HG02981 (cell line): ENCODE measurements around the gene NT5M.
A peak's percentile ranks its signal among the peaks of the same experiment; 100 is the strongest.
"Not testable (repeated sequence)": the region's sequence is repeated elsewhere in the genome, so short reads cannot be mapped to it uniquely, and the experiment has no call there.

Experiments
- ATAC-seq: cut with Tn5 transposase; IDR thresholded peaks from one replicate; pipeline ENCODE4 v1.9.1; 2021; ENCODE audit warnings: mild to moderate bottlenecking, moderate library complexity; ENCODE audit not compliant: unreplicated experiment

NT5M gene

DNA sequence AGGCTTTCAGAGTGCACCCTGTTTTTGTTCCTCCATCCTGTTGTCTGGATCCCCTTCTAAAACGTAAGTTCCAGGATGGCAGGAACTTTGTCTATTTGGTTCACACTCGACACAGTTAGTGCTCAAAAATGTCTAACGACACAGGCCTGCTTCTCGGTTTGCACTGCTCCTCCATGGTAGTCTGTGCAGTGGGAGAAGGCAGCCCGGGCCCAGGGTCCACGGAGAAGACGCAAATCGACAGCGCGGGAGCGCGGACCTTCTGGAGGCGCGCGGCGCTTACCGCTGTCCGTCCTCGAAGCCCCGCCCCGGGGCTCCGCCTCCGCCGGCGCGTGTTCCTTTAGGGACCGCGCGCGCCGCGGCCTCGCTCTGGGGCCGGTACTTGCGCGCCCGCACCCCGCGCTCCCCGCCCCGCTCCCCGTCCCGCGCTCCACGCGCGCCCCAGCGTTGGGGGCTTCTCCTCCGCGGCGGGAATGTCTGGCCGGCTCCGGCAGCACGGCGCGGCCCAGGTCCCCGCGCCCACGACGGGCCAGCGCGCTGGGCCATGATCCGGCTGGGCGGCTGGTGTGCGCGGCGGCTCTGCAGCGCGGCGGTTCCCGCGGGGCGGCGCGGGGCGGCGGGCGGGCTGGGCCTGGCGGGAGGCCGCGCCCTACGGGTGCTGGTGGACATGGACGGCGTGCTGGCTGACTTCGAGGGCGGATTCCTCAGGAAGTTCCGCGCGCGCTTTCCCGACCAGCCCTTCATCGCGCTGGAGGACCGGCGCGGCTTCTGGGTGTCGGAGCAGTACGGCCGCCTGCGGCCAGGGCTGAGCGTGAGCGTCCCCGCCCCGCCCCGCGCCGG is at the start of gene NT5M:
NT5M (plus strand) TSS at position 364 of the 837 bp plus-strand sequence; CDS start at position 542, 178 bp downstream.
- peak; percentile 44 for ATAC-seq

DNA sequence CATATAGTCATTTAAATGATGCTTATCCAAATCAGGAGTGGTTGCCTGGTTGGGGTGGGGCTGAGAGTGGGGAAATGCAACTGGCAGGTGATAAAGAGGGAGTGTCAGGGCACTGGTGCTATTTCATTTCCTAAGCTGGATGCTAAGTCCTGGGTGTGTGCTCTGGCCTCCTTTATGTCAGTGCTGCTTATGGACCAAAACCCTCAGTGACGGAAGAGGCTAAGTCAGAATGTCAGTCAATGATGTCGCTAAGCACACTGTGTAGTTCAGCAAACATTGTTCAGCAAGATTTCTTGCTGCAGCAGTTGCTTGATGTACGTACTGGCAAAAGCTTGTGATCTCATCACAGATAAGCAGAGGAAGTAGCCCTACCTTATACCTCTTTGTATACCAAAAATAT is 49.8 kb upstream of the NT5M start:
- ATAC-seq, result no peak

DNA sequence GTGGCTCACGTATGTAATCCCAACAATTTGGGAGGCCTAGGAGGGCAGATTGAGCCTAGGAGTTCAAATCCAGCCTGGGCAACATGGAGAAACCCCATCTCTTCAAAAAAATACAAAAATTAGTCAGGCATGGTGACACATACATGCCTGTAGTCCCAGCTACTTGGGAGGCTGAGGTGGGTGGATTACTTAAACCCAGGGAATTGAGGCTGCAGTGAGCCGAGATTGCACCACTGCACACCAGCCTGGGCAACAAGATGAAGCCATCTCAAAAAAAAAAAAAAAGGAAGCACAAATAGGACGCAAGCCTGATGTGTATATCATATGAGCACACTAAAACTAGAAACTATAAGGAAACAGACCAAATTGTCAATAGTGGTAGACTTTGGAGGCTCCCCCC is 49.1 kb upstream of the NT5M start:
- no peak for ATAC-seq

DNA sequence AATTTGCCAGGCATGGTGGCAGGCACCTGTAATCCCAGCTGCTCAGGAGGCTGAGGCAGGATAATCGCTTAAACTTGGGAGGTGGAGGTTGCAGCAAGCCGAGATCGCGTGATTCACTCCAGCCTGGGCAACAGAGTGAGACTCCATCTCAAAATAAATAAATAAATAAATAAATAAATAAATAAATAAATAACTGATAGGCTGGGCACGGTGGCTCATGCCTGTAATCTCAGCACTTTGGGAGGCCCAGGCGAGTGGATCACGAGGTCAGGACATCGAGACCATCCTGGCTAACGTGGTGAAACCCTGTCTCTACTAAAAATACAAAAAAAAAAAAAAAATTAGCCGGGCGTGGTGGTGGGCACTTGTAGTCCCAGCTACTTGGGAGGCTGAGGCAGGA is 47.5 kb upstream of the NT5M start:
- not testable (repeated sequence) for ATAC-seq

DNA sequence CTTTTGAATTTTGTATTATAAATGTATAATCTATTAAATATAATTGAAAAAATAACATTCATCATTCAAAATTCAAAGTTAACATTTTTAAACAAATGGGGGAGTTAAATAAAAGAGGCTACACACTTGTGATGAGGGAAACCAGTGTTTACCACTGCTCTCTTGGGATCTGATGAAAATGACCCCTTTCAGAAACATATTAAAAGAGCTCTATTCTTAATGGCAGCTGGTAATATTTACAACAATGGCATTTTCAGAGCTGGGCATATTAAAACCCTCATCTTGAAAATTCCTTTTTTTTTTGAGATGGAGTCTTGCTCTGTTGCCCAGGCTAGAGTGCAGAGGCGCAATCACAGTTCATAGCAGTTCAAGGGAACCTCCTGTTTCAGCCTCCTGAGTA is 46.9 kb upstream of the NT5M start:
- no peak for ATAC-seq

DNA sequence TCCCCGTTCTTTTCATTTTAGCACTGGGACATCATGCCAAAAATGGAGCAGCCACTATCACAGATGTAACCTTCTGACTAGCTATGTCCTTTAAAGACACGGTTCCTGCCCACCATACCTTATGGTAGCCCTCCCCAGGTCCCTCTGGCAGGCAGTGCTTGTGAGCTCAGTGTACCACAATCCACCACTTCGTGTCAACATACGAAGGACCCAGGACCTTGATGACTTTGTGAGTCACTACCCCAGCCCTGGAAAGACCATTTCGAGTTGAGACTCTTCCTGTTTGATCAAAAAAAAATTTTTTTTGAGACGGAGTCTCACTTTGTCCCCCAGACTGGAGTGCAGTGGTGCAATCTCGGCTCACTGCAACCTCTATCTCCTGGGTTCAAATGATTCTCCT is 45.2 kb upstream of the NT5M start:
- ATAC-seq, result no peak

DNA sequence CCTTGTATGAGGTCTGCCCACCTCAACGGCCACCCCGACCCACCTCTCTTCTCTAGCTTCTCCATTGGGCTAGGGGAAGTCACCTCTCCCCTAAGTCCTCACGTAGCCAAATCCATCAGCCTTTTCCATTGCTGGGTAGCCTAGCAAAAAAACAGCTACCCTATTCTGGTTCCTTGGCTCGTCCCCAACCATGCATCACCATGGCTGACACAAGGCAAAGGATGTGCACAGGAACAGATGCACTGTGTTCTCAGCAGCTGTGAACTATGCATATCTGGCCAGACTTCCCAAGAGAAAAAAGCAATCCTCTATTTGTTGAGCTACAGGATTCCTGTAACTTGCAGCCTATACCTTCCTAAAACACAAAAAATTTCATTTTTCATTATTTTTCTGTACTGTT is 44.2 kb upstream of the NT5M start:
- no peak for ATAC-seq

DNA sequence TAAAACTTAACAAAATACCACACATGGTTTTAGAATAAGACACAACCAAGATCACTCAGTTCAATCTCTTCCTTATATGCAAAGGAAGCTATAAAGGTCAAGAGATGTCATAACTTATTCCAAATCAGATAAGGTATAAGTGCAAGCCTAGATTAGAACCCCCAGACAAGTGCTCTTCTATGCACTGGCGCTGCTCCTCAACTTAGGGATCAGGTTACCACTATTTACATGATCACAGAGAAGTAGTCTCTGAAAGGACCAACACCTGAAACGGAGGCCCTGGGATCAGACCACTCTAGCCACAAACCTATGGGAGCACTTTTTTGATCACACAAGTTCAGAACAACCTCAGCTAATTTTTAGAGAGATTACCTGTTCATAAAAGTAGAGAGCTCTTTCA is 38.7 kb upstream of the NT5M start:
- no peak for ATAC-seq

DNA sequence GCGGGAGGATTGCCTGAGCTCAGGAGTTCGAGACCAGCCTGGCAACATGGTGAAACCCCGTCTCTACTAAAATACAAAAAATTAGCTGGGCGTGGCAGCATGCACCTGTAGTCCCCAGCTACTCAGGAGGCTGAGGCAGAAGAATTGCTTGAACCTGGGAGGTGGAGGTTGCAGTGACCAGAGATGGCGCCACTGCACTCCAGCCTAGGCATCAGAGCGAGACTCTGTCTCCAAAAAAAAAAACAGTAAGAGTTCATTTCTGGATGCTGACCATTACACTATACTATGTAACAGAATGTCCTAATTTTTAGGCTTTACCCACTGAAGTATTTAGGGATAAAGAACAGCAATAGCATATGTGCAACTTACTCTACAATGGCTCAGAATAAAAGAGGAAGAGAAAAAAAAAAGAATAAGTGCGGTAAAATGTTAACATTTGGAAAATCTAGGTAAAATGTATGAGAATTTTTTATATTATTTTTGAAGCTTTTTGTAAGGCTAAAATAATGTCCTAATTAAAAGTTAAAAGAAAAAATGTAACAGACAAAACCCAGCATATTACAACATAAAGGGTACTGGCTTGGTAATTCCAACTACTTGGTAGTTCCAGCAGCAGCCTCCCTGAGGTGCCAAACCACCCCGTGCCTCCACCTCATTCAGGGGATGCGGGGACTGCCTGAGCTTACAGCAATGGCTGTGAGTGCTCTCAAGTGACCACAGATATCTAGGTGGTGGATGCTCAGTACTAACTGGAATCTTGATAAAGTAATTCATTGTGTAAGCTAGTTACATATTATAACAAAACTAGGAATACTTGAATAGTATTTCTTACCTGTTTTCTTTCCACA is 33.0 kb upstream of the NT5M start:
- ATAC-seq, result no peak

DNA sequence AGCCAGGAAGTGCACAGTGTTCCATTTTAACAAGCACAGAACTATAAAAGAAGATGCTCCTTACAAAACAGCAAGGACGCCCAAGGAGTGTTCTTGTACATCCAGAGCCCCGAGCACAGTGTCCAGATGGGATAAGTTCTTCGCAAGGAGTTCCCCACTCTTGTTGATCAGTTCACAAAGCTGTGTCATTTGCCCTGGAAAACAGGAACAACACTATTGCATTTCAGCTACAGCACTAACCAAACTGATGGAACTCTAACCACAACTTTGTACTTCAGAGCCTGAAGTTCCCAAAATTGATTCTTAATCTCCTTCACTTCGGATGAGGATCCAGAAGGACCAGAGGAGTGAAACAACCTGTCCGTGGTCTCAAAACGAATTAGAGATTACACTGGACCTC is 27.2 kb upstream of the NT5M start:
- ATAC-seq, result no peak

DNA sequence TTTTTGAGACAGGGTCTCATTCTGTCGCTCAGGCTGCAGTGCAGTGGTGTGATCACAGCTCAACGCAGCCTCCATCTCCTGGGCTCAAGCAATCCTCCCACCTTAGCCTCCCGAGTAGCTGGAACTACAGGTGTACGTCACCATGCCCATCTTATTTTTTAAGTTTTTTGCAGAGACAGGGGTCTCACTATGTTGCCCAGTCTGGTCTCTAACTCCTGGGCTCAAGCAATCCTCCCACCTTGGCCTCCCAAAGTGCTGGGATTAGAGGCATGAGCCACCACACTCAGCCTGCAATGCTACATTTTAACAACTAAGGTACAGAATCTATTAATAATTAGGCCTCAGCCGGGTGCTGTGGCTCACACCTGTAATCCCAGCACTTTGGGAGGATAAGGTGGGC is 25.7 kb upstream of the NT5M start:
- ATAC-seq, result not testable (repeated sequence)

DNA sequence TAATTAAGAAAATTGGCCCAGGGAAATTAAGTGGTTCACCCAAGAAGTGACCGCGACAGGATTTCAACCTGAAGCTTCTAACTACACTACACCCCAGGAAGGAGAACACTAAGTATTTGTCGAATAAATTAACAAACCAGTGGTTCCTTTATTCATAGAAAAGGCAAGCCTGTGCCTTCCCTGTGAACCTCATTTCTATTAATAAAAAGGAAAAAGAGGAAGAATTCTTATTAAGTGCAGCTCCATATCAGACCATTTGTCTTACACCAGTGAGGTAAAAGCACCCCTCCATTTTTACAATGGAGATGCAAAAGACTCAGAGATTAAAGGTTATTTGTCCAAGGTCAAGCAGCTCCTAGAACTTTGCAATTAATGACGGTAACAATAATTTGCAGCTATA is 23.9 kb upstream of the NT5M start:
- ATAC-seq, result no peak

DNA sequence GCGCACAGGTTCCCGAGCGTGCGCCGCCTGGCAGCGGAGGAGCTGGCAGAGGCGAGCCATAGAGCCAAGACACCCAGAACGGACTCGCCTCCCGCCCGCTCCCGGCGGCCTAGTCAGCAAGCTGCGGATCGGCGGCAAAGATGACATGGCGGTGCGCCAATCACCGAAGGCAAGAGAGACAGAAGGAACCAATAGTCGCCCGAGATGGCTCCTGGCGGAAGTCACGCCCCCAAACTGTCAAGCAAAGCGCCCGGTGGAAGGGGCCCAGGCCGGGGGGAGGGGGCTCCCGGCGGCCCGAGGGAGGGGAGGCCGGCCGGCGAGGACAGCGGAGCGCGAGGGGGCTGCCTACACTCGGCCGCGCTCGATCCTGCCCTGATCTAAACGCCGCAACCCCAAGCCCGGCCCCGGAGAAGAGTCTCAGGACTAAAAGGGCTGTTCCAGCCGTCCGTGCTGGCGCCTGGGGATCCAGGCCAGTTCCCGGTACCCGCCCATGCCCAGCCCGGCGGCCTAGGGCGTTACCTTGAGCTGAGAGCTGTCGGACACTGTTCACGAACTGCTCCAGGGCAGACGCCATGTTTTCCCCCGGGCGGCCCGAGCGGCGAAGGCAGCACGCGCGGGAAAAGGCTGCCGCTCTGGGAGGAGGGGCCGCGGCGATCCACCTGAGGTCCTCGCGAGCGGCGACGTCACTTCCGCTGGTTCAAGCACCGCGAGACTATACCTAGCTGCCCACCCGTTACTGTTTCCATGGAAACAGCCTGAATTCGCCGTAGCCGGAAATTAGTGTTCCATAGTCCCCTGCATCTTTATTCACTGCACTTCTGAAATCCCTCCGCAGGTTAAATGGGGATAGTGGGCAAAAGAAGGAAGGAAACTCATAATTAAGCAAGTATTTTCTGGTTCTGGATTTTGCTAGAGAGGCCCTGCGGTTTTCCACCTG is 22.3 kb upstream of the NT5M start, which contains the start of gene COPS3:
COPS3 (minus strand) TSS at position 634 of the 937 bp plus-strand sequence; CDS start at position 574, 60 bp downstream.
- ATAC-seq, result peak; percentile 87

DNA sequence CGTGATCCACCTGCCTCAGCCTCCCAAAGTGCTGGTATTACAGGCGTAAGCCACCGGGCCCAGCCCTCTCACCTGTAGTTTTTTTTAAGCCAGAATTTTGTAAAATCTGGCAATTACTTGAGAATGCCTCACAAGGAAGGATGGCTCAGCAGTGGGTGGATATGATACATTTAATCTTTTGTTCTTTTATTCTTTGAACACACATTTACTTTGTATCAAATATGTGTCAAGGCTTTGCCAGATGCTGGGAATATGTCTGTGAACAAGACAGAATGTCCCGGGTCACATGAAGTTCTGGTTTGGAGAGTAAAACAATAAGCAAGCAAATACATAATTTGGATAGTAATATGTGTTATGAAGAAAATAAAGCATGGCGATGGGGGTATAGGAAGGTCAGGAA is 17.2 kb upstream of the NT5M start:
- ATAC-seq, result no peak

DNA sequence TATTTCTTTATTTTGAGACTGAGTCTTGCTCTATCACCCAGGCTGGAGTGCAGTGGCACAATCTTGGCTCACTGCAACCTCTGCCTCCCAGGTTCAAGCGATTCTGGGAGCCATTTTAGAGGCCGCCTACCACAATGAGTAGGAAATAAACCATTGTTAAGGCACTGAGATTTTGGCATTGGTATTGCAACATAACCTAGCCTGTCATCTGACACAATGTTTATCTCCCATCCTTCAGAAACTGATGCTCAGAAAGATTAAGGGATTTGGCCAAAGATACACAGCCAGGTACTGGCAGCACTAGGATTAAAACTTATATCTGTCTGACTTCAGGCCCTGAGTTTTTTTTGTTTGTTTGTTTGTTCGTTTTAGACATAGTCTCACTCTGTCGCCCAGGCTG is 14.1 kb upstream of the NT5M start:
- no peak for ATAC-seq

DNA sequence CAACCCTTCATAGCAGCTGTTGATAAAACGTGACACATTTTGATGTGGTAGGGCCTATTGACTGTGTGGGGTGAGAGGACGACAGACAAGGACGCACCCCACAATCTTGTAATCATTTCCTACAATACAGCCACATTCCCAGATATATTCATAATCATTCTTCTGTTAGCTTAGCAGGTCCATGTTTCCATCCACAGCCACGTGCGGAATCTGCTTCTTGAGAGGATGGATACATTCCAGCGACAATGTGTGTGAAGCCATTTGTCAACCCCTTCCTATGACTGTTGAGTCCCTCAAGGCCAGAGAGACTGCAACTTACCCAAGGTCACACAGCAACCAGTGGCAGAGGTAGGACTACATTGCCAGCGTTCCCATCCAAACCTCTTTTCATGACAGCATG is 13.5 kb upstream of the NT5M start:
- no peak for ATAC-seq

DNA sequence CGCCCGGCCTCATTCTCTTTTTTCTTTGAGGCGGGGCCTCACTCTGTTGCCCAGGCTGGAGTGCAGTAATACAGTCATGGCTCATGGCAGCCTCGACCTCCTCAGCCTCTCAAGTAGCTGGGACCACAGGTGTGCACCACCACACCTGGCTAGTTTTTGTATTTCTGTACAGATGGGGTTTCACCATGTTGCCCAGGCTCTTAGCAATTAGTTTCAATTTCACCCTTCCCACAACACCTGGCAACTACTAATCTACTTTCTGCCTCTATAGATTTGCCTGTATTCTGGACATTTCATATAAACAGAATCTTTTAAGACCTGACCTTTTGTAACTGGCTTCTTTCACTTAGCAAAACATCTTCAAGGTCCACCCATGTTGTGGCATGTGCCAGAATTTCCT is 8.0 kb upstream of the NT5M start:
- ATAC-seq, result no peak

DNA sequence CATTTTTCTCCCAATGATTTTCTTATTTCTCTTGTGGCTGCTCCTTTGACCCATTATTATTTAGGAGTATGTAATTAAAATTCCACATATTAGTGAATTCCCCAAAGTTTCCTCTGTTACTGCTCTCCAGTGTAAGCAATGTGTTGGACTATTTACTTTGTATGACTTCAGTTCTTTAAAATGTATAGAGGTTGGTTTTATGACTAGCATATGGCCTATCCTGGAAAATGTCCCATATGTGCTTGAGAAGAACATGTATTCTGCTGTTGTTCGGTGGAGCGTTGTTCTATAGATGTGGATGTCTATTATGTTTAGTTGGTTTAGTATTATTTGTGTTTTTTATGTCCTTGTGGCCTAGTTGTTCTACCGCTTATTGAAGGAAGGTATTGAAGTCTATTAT is 6.0 kb upstream of the NT5M start:
- no peak for ATAC-seq

DNA sequence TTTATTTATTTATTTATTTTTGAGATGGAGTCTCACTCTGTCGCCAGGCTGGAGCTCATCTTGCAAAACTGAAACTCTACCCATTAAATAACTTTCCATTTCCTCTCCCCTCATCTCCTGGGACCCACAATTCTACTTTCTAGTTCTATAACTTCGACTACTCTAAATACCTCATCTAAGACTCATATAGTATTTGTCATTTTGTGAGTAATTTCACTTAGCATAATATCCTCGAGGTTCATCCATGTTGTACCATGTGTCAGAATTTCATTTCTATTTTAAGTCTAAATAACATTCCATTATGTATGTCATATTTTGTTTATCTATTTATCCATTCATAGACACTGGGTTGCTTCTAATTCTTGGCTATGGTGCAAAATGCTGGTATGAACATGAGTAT is 5.1 kb upstream of the NT5M start:
- no peak for ATAC-seq

DNA sequence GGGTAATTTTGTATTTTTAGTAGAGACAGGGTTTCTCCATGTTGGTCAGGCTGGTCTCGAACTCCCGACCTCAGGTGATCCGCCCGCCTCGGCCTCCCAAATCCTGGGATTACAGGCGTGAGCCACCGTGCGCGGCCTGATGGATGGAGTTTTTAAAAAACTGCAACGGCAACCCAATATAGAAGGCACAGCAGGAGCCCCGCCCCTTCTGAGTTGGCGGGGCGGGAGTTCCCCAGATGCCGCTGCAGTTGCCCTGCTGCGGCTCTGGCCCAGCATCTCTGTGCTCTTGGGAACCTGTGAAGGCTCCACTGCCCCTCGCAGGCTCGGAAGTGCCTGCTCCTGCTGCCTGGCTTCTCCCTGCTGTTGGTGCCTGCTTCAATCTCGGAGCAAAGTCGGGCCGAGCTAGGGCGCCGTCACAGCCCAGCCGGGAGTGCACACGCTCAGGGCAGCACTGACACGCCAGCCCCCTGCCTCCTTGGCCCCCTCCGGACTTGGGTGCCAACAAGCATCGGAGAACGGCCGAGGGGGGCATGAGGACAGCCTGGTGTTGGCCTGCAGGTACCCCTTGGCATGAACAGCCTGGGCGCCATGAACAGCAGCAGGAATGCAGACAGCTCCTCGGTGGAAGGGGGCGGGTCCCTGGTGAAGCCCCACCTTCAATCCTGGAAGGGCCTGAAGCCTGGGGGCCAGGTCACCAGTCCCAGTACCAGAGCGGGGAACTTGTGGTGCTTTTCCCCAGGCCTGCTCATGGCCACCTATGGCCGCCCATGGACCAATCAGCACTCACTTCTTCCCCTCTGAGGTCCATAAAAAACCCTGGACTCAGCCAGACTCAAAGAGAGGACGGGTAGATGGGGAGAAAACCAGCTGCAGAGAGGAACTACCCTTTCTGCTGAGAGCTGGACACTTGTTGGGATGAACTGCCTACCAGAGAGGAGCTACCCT is 2.3 kb upstream of the NT5M start:
- no peak for ATAC-seq
